K562 (cell line): ENCODE measurements around the gene SDR39U1. TPM values are rescaled to one million over a fixed set of nuclear protein-coding genes. Genes with fewer than 3 reads are reported as not detected.

Source experiments
- CHCHD3 ChIP-seq: fragments of 250-450 bp; sonication (Bioruptor Pico); IDR thresholded peaks from 2 replicates; pipeline ENCODE4 v2.1.2; 2022; ENCODE audit warnings: mild to moderate bottlenecking
- CUX1 ChIP-seq: fragments of 200-800 bp; sonication (Bioruptor generic); IDR thresholded peaks from 2 replicates; pipeline ENCODE4 v1.6.1; 2016; ENCODE audit warnings: missing genetic modification characterization, missing compliant biosample characterization
- KAT2B ChIP-seq: IDR thresholded peaks from one replicate; pipeline ENCODE4 v1.6.1; 2012; ENCODE audit warnings: low read depth, mild to moderate bottlenecking, control low read depth, inconsistent platforms, low read length, moderate library complexity
- LARP7 ChIP-seq: fragments of 450-650 bp; IDR thresholded peaks from 2 replicates; pipeline ENCODE4 v1.6.1; 2016
- PCBP1 ChIP-seq: fragments of 200-400 bp; formaldehyde crosslinking; IDR thresholded peaks from 2 replicates; pipeline ENCODE4 v1.6.1; 2018; ENCODE audit warnings: mild to moderate bottlenecking, low read depth, low read length; ENCODE audit not compliant: poor library complexity, severe bottlenecking
- RBM25 ChIP-seq: fragments of 200-400 bp; formaldehyde crosslinking; IDR thresholded peaks from 2 replicates; pipeline ENCODE4 v1.6.1; 2018; ENCODE audit warnings: low read length, low read depth, moderate library complexity; ENCODE audit not compliant: severe bottlenecking
- SNAPC5 ChIP-seq: fragments of 250-450 bp; sonication (Bioruptor Pico); IDR thresholded peaks from 2 replicates; pipeline ENCODE4 v1.8.0; 2021; ENCODE audit warnings: moderate library complexity, mild to moderate bottlenecking, inconsistent platforms
- SP1 ChIP-seq: sonication (generic); formaldehyde crosslinking; IDR thresholded peaks from 2 replicates; pipeline ENCODE4 v1.8.1; 2022; ENCODE audit warnings: mild to moderate bottlenecking, missing genetic modification reagents
- SREBF2 ChIP-seq: sonication (generic); formaldehyde crosslinking; IDR thresholded peaks from 2 replicates; pipeline ENCODE4 v1.4.0; 2020; ENCODE audit warnings: mild to moderate bottlenecking, missing genetic modification reagents
- TGIF2 ChIP-seq: sonication (generic); formaldehyde crosslinking; IDR thresholded peaks from 2 replicates; pipeline ENCODE4 v1.8.1; 2022; ENCODE audit warnings: mild to moderate bottlenecking, missing genetic modification reagents, moderate library complexity
- XRCC3 ChIP-seq: fragments of 450-650 bp; IDR thresholded peaks from 2 replicates; pipeline ENCODE4 v1.6.1; 2017; ENCODE audit warnings: mild to moderate bottlenecking, moderate library complexity
- ZHX1 ChIP-seq: fragments of 150-350 bp; conservative IDR thresholded peaks from 2 replicates; pipeline ENCODE4 v1.6.1; 2014; ENCODE audit warnings: low read length
- ZNF121 ChIP-seq: sonication (generic); formaldehyde crosslinking; conservative IDR thresholded peaks from 2 replicates; pipeline ENCODE4 v1.8.0; 2022; ENCODE audit warnings: missing genetic modification reagents
- ZNF436 ChIP-seq: fragments of 250-450, 450-650 bp; sonication (Bioruptor Pico); formaldehyde crosslinking; IDR thresholded peaks from 2 replicates; pipeline ENCODE4 v1.7.0; 2020; ENCODE audit warnings: mild to moderate bottlenecking
- ZNF507 ChIP-seq: conservative IDR thresholded peaks from 2 replicates; pipeline ENCODE4 v1.6.1; 2017; ENCODE audit warnings: missing genetic modification characterization, missing compliant biosample characterization
- ZNF518B ChIP-seq: fragments of 250-450 bp; sonication (Bioruptor Pico); IDR thresholded peaks from 2 replicates; pipeline ENCODE4 v1.5.0; 2021; ENCODE audit warnings: mild to moderate bottlenecking, moderate library complexity
- ZNF77 ChIP-seq: fragments of 250-450 bp; sonication (Bioruptor Pico); IDR thresholded peaks from 2 replicates; pipeline ENCODE4 v1.5.0; 2020
- polyA plus RNA-seq, 8 experiments: library from polyadenylated mRNA; depleted of rRNA in 4 of 8; stranded (reverse) in 5 of 8; unstranded in 3 of 8; fragments of >200 nt; fragmentation: Nextera tagmentation in 2 of 8; fragmentation: Illumina TruSeq in 1 of 8; extraction: Ambion mirVana in 2 of 8; extraction: Trizol in 1 of 8; gene quantifications; 2 replicates each; pipeline versions ENCODE4 v1.2.1 to v1.2.3, GENCODE V29; 2011 to 2014; ENCODE audit warnings: inconsistent platforms in 1 of 8, missing spikeins in 1 of 8
- total RNA-seq, 7 experiments: library from RNA; depleted of rRNA in 6 of 7; stranded (reverse); fragments of >200 nt in 6 of 7; fragmentation: Illumina TruSeq in 2 of 7; extraction: Trizol in 2 of 7; gene quantifications; 2 replicates each; pipeline versions ENCODE4 v1.2.1 to v1.2.3, GENCODE V29; 2011 to 2021; ENCODE audit warnings: low replicate concordance in 1 of 7

SDR39U1 gene
- total and polyA plus RNA-seq, 9 of the 15 experiments (the other 6 are each of a cell fraction or from before 2014, with no cell fraction given): 10.4 to 56.1 (median 19.8) TPM

- TF ChIP-seq CHCHD3 (CRISPR knock-in tag) (0 out of 2 replicates have a peak, but pooled peaks have one; percentile 27), SNAPC5 (CRISPR knock-in tag) (no peak), SREBF2 (no peak), XRCC3 (no peak), PCBP1 (no peak), LARP7 (no peak), ZHX1 (no peak), ZNF507 (tag) (no peak), ZNF436 (CRISPR knock-in tag) (no peak), CUX1 (CRISPR knock-in tag) (no peak), ZNF518B (CRISPR knock-in tag) (no peak), RBM25 (no peak), ZNF77 (CRISPR knock-in tag) (no peak), ZNF121 (CRISPR knock-in tag) (no peak), KAT2B (no peak), TGIF2 (CRISPR knock-in tag) (no peak), SP1 (no peak)
Measured at GRCh38 chr14:24429395-24430142, 13.0 kb downstream of the SDR39U1 start, which contains the start of the genes CBLN3 and KHNYN (continued).
